GM12878 (cell line): ENCODE results near the gene ENPP1. TPM values are rescaled to one million over a fixed set of nuclear protein-coding genes. Genes with fewer than 3 reads are reported as not detected.
A peak's percentile ranks its signal among the peaks of the same experiment; 100 is the strongest.

Experiments
- ATAC-seq: fragments of 200-7000 bp; cut with Tn5 transposase; 3 replicates; pipeline ENCODE4 v1.9.1; 2020; ENCODE audit warnings: mild to moderate bottlenecking, moderate library complexity
- BruUV-seq: library from RNA; stranded (reverse); fragments of 400-500 nt; replicated peaks from 2 replicates; lab custom pipeline; 2021; lab: Mats Ljungman, UMichigan
- CTCF ChIA-PET: fragments of 300-600 bp; sonication (Branson Sonifier 250); formaldehyde crosslinking; extraction: SDS; loops from one replicate; lab custom pipeline; 2021; ENCODE audit warnings: inconsistent platforms; lab: Yijun Ruan, JAX
- POLR2A ChIA-PET: fragments of 350-600 bp; formaldehyde crosslinking; extraction: SDS; loops from one replicate; lab custom pipeline; 2021; ENCODE audit warnings: inconsistent platforms; lab: Charles Lee
- RAD21 ChIA-PET: fragments of 300-600 bp; sonication (Branson Sonifier 250); formaldehyde crosslinking; loops from one replicate; lab custom pipeline; 2023; ENCODE audit warnings: antibody characterized with exemption; ENCODE audit not compliant: unreplicated experiment; lab: Charles Lee
- SMC1A ChIA-PET: fragments of 300-600 bp; sonication (Branson Sonifier 250); formaldehyde crosslinking; loops from one replicate; lab custom pipeline; 2023; ENCODE audit not compliant: unreplicated experiment, uncharacterized antibody; lab: Charles Lee
- DNase-seq: peaks from one replicate; pipeline ENCODE4 v3.0.0-alpha.2; 2011; ENCODE audit warnings: low read depth, low spot score
- FAIRE-seq: peaks from 3 replicates; lab custom pipeline; 2011; peaks lifted over from hg19 to GRCh38; lab: Jason Lieb, UNC
- H2AFZ ChIP-seq: 2 replicates; pipeline ENCODE4 v1.6.0; 2011; ENCODE audit warnings: low read depth, low read length, control low read depth; ENCODE audit not compliant: control insufficient read depth
- H3K27ac ChIP-seq: 2 replicates; pipeline ENCODE4 v1.5.1; 2011; ENCODE audit warnings: control low read depth; ENCODE audit not compliant: control insufficient read depth, insufficient read depth
- H3K27me3 ChIP-seq, 2 experiments: replicated peaks in 1 of 2; 2 replicates each; pipeline versions ENCODE4 v1.6.0 to v1.6.1; 2011; ENCODE audit warnings: low read length in 1 of 2; ENCODE audit not compliant: control insufficient read depth in 2 of 2, insufficient read depth in 2 of 2
- H3K36me3 ChIP-seq, 2 experiments: 2 replicates each; pipeline ENCODE4 v1.5.1; 2011; ENCODE audit warnings: low read length in 1 of 2; ENCODE audit not compliant: control insufficient read depth in 2 of 2, insufficient read depth in 2 of 2
- H3K4me1 ChIP-seq: 2 replicates; pipeline ENCODE4 v1.6.1; 2011; ENCODE audit warnings: mild to moderate bottlenecking, low read length, moderate library complexity, mixed read lengths; ENCODE audit not compliant: control insufficient read depth, insufficient read depth
- H3K4me2 ChIP-seq: 2 replicates; pipeline ENCODE4 v1.6.0; 2011; ENCODE audit warnings: control low read depth; ENCODE audit not compliant: control insufficient read depth, insufficient read depth
- H3K4me3 ChIP-seq: fragments of 200-600 bp; sonication (generic); 2 replicates; pipeline ENCODE4 v1.5.1; 2016
- H3K79me2 ChIP-seq: 2 replicates; pipeline ENCODE4 v1.6.0; 2011; ENCODE audit warnings: low read length; ENCODE audit not compliant: control insufficient read depth, insufficient read depth
- H3K9ac ChIP-seq: 2 replicates; pipeline ENCODE4 v1.8.0; 2011; ENCODE audit warnings: low read length, control low read depth, mixed read lengths; ENCODE audit not compliant: control insufficient read depth, insufficient read depth
- H3K9me3 ChIP-seq: replicated peaks from 3 replicates; pipeline ENCODE4 v1.5.1; 2011; ENCODE audit warnings: mild to moderate bottlenecking, low read length; ENCODE audit not compliant: control insufficient read depth, insufficient read depth
- H4K20me1 ChIP-seq: 2 replicates; pipeline ENCODE4 v1.6.0; 2011; ENCODE audit not compliant: control insufficient read depth, insufficient read depth
- CBFB ChIP-seq: IDR thresholded peaks from 2 replicates; pipeline ENCODE4 v1.6.1; 2016; ENCODE audit warnings: antibody characterized with exemption, low read depth
- CHD2 ChIP-seq: IDR thresholded peaks from 2 replicates; pipeline ENCODE4 v1.6.1; 2011; ENCODE audit warnings: low read depth, low read length, improper control_type of control experiment, borderline replicate concordance
- CUX1 ChIP-seq: IDR thresholded peaks from 2 replicates; pipeline ENCODE4 v1.6.1; 2012; ENCODE audit warnings: improper control_type of control experiment, low read depth, low read length; ENCODE audit not compliant: insufficient replicate concordance
- ETV6 ChIP-seq, 2 experiments: fragments of 450-650 bp in 1 of 2; IDR thresholded peaks in 1 of 2; conservative IDR thresholded peaks in 1 of 2; 2 replicates each; pipeline ENCODE4 v1.6.1; 2014; ENCODE audit warnings: antibody characterized with exemption in 1 of 2, borderline replicate concordance in 1 of 2, low read depth in 1 of 2, mild to moderate bottlenecking in 1 of 2, moderate library complexity in 1 of 2
- FOS ChIP-seq: IDR thresholded peaks from 3 replicates; pipeline ENCODE4 v1.6.1; 2011; ENCODE audit warnings: borderline replicate concordance; ENCODE audit not compliant: insufficient read length; ENCODE audit errors: extremely low read depth
- MEF2A ChIP-seq: IDR thresholded peaks from 2 replicates; pipeline ENCODE4 v1.6.1; 2011; ENCODE audit warnings: low read depth, mild to moderate bottlenecking, low read length, moderate library complexity; ENCODE audit not compliant: insufficient read depth
- MYC ChIP-seq: IDR thresholded peaks from 2 replicates; pipeline ENCODE4 v1.6.1; 2011; ENCODE audit warnings: mild to moderate bottlenecking, low read length, moderate library complexity, inconsistent platforms; ENCODE audit not compliant: insufficient read depth, insufficient replicate concordance, insufficient read length, severe bottlenecking
- RELA ChIP-seq: fragments of 450-650 bp; IDR thresholded peaks from 2 replicates; pipeline ENCODE4 v1.8.0; 2014; ENCODE audit warnings: borderline replicate concordance; ENCODE audit not compliant: partially characterized antibody
- RELB ChIP-seq: fragments of 450-650 bp; IDR thresholded peaks from 2 replicates; pipeline ENCODE4 v1.6.1; 2017; ENCODE audit warnings: low read depth, mild to moderate bottlenecking, moderate library complexity
- RUNX3 ChIP-seq: IDR thresholded peaks from 2 replicates; pipeline ENCODE4 v1.6.1; 2012; ENCODE audit warnings: low read length, inconsistent platforms
- SUPT20H ChIP-seq: IDR thresholded peaks from 2 replicates; pipeline ENCODE4 v1.6.1; 2011; ENCODE audit warnings: low read depth, mild to moderate bottlenecking, low read length, moderate library complexity, borderline replicate concordance; ENCODE audit not compliant: control insufficient read depth
- TAF1 ChIP-seq: IDR thresholded peaks from 2 replicates; pipeline ENCODE4 v1.6.1; 2011; ENCODE audit warnings: mild to moderate bottlenecking, low read depth, low read length, borderline replicate concordance
- ZNF592 ChIP-seq: fragments of 450-650 bp; IDR thresholded peaks from 2 replicates; pipeline ENCODE4 v1.6.1; 2017; ENCODE audit warnings: mild to moderate bottlenecking, moderate library complexity
- WGBS: methylation state at CpG from one replicate; pipeline ENCODE4 v1.1.6; 2016; ENCODE audit warnings: low lambda C conversion rate; ENCODE audit not compliant: insufficient replicate concordance, insufficient coverage; ENCODE audit errors: missing lambda C conversion rate; 5-methylcytosine and 5-hydroxymethylcytosine counted together
- in situ Hi-C: fragments of 300-500 bp; cut with MboI; formaldehyde crosslinking; loops from 9 replicates; pipeline ENCODE4 v1.14.3; 2018; ENCODE audit warnings: mixed read lengths
- intact Hi-C: fragments of 100-400 bp; cut with micrococcal nuclease; formaldehyde crosslinking; loops from one replicate; pipeline ENCODE4 v1.14.2; 2022; ENCODE audit not compliant: unreplicated experiment
- polyA plus RNA-seq, 11 experiments: library from polyadenylated mRNA; depleted of rRNA in 4 of 11; unstranded in 6 of 11; stranded (reverse) in 5 of 11; fragments of >200 nt; fragmentation: Nextera tagmentation in 4 of 11; fragmentation: Illumina TruSeq in 1 of 11; extraction: Ambion mirVana in 4 of 11; extraction: Trizol in 1 of 11; gene quantifications; 1 replicate in 1 of 11; 2 replicates in 10 of 11; pipeline versions ENCODE4 v1.2.1 to v1.2.3, GENCODE V29; 2011 to 2016; ENCODE audit warnings: inconsistent platforms in 2 of 11, missing spikeins in 2 of 11, low read depth in 1 of 11
- total RNA-seq, 4 experiments: library from RNA; depleted of rRNA in 3 of 4; stranded (reverse); fragments of >200 nt in 3 of 4; fragmentation: Illumina TruSeq in 1 of 4; extraction: Trizol in 1 of 4; gene quantifications; 2 replicates each; pipeline versions ENCODE4 v1.2.1 to v1.2.3, GENCODE V29; 2013 to 2021

Gene ENPP1
- total and polyA plus RNA-seq, 10 of the 15 experiments (the other 5 are each of a cell fraction or from before 2014, with no cell fraction given) = 0.03 to 0.05 TPM; not detected in 8

GRCh38 chr6:131807321-131807643 is 538 bp upstream of the ENPP1 start:
- Histone ChIP-seq H3K27ac (no peak overlapping the region), H3K79me2 (no peaks in the 10 kb centered on the region), H3K9me3 (no peaks in the 10 kb centered on the region), H3K4me1 (no peaks in the 10 kb centered on the region), H3K4me3 (peak overlapping the region; percentile 40; the same call in 1 of the 2 replicates), H4K20me1 (no peaks in the 10 kb centered on the region), H3K9ac (no peak overlapping the region), H3K36me3 (no peaks in the 10 kb centered on the region), H3K4me2 (peak overlapping the region; percentile 11; the same call in 1 of the 2 replicates), H3K27me3 (peaks cover 0 to 8% of the 10 kb centered on the region in 2 experiments; a peak in 2 of 4 replicates), H2AFZ (no peak overlapping the region)
- intact Hi-C loops = no loop called here
- no TSS peak for BruUV-seq
- 6% methylated on average over 17 of the region's 17 CpGs for WGBS
- ChIA-PET CTCF (no interaction called here), RAD21 (no interaction called here), SMC1A (no interaction called here), POLR2A (no interaction called here)
- in situ Hi-C loops = no loop called here
- FAIRE-seq (no peak), DNase-seq (no peak), ATAC-seq (no peak)
- TF ChIP-seq SUPT20H = no peak
- no peak for TF ChIP-seq CHD2
- no peak for TF ChIP-seq FOS
- no peak for TF ChIP-seq RELB
- TF ChIP-seq MYC = no peak
- no peak for TF ChIP-seq CBFB
- TF ChIP-seq RUNX3 = no peak
- TF ChIP-seq RELA = no peak
- no peak for TF ChIP-seq TAF1
- TF ChIP-seq ETV6 (conservative IDR thresholded peaks at IDR 0.05 in 1 of 2, IDR thresholded peaks at IDR 0.05 in 1 of 2; ENCODE audit: borderline replicate concordance in 1 of 2, low read depth in 1 of 2) = no peak
- TF ChIP-seq CUX1 = no peak
- TF ChIP-seq ZNF592 = no peak
- no peak for TF ChIP-seq MEF2A
